Spleen (tissue), 11 donors: ENCODE data around the gene FBLN5. TPM values are rescaled to one million over a fixed set of nuclear protein-coding genes. Genes with fewer than 3 reads are reported as not detected.
A peak's percentile ranks its signal among the peaks of the same experiment; 100 is the strongest.

Experiments used
- DNase-seq: peaks from one replicate; pipeline ENCODE4 v3.0.0-alpha.2; 2020
- H3K27ac ChIP-seq, 8 donors: fragments of 200-600 bp; sonication (generic) in 7 of 8; 1 replicate in 4 of 8; 2 replicates in 4 of 8; pipeline versions ENCODE4 v1.5.0 to v1.8.0; 2016 to 2021; ENCODE audit warnings: inconsistent platforms in 4 of 8, mild to moderate bottlenecking in 4 of 8, moderate library complexity in 1 of 8
- H3K27me3 ChIP-seq, 7 donors: fragments of 200-600 bp; sonication (generic) in 6 of 7; replicated peaks in 1 of 7; 1 replicate in 4 of 7; 2 replicates in 3 of 7; pipeline versions ENCODE4 v1.5.0 to v1.8.0; 2016 to 2021; ENCODE audit warnings: inconsistent platforms in 3 of 7, mild to moderate bottlenecking in 1 of 7
- H3K36me3 ChIP-seq, 6 donors: fragments of 200-600 bp; sonication (generic) in 5 of 6; 1 replicate in 4 of 6; 2 replicates in 2 of 6; pipeline versions ENCODE4 v1.5.0 to v1.8.0; 2016 to 2021; ENCODE audit warnings: inconsistent platforms in 2 of 6
- H3K4me1 ChIP-seq, 6 donors: fragments of 200-600 bp; sonication (generic) in 5 of 6; 1 replicate in 3 of 6; 2 replicates in 3 of 6; pipeline versions ENCODE4 v1.5.0 to v1.8.0; 2016 to 2021; ENCODE audit warnings: inconsistent platforms in 3 of 6
- H3K4me3 ChIP-seq, 8 donors: fragments of 200-600 bp; sonication (generic) in 7 of 8; 1 replicate in 4 of 8; 2 replicates in 4 of 8; pipeline versions ENCODE4 v1.5.0 to v1.8.0; 2016 to 2021; ENCODE audit warnings: inconsistent platforms in 4 of 8, mild to moderate bottlenecking in 4 of 8, moderate library complexity in 2 of 8
- H3K9me3 ChIP-seq, 8 donors: fragments of 200-600 bp; sonication (generic) in 7 of 8; 1 replicate in 4 of 8; 2 replicates in 4 of 8; pipeline versions ENCODE4 v1.5.0 to v1.8.0; 2016 to 2021; ENCODE audit warnings: inconsistent platforms in 4 of 8
- CTCF ChIP-seq, 11 experiments: fragments of 200-600 bp in 7 of 11; fragments of 450-650 bp in 4 of 11; sonication (generic) in 4 of 11; IDR thresholded peaks in 8 of 11; conservative IDR thresholded peaks in 3 of 11; 1 replicate in 7 of 11; 2 replicates in 4 of 11; pipeline versions ENCODE4 v1.4.0 to v1.8.0; 2016 to 2021; ENCODE audit warnings: antibody characterized with exemption in 11 of 11, inconsistent platforms in 4 of 11, mild to moderate bottlenecking in 1 of 11
- POLR2A ChIP-seq, 3 donors: fragments of 450-650 bp; IDR thresholded peaks; one replicate each; pipeline ENCODE4 v1.5.1; 2017; ENCODE audit warnings: antibody characterized with exemption in 3 of 3, mild to moderate bottlenecking in 1 of 3
- POLR2AphosphoS5 ChIP-seq, 3 donors: sonication (generic); formaldehyde crosslinking; IDR thresholded peaks; one replicate each; pipeline ENCODE4 v1.5.1; 2017; ENCODE audit warnings: antibody characterized with exemption in 3 of 3
- WGBS, 5 donors: extraction: QIAGEN DNeasy Blood & Tissue Kit in 3 of 5; methylation state at CpG; one replicate each; pipeline versions ENCODE4 v1.1.5 to v1.1.7; 2013 to 2018; 5-methylcytosine and 5-hydroxymethylcytosine counted together
- intact Hi-C: fragments of 100-400 bp; cut with DNase I; formaldehyde crosslinking; loops from one replicate; pipeline ENCODE4 v1.15.0; 2023; ENCODE audit warnings: low total_unique reads
- polyA plus RNA-seq, 3 donors: library from polyadenylated mRNA; stranded (reverse); fragments of 200-250 nt; gene quantifications; one replicate each; pipeline ENCODE4 v1.2.1, GENCODE V29; 2013
- total RNA-seq, 7 donors: library from RNA; depleted of rRNA in 3 of 7; stranded (reverse); fragments of >200 nt in 3 of 7; fragmentation: NEBNext Ultra II Directional in 4 of 7; extraction: Animal tissue kit (Norgen Biotek cat#: 25700) in 4 of 7; gene quantifications; one replicate each; pipeline versions ENCODE4 v1.1.0 to v1.2.1, GENCODE V29; 2016 to 2021
- donor health status: healthy with polysubstance abuse.
- donor health status: DM: no; HTN: no; CAD: no; lungs with moderate emphysema.
- donor health status: DM: no; HTN: no; CAD: no.
- donor health status: Bipolar disorder and iron deficiency.
- donor health status: healthy.
- donor health status: DM: no; HTN: no; CAD: no.
- donor health status: DM: yes; HTN: yes; CAD: no.

Gene FBLN5
- total and polyA plus RNA-seq, 10 donors: 26.4 to 396 (median 102) TPM

DNA sequence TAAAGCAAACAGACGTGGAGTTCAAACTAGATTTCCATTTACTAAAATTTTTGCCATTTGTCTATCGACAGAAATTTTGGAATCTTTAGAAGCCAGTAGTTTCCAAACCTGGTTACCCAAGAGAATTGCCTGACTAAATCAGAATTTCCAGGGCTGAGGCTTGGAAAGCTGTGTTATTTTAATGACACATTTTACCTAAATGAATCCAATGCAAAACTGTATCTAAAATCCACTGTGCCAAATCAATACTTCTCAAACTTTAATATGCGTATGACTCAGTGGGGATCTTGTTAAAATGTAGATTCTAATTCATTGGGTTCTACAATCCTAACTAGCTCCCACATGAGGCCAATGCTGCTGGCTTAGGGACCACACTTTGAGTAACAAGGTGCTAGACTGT, 45.2 kb downstream of the FBLN5 start:
- no peaks in the 10 kb centered on the region for H3K36me3 ChIP-seq
- no peaks in the 10 kb centered on the region for H3K9me3 ChIP-seq
- no peak overlapping the region for H3K4me3 ChIP-seq
- no peak for TF ChIP-seq CTCF (IDR thresholded peaks at IDR 0.05 in 8 of 11, conservative IDR thresholded peaks at IDR 0.05 in 3 of 11)
- no peak for TF ChIP-seq POLR2A (IDR thresholded peaks at IDR 0.05)
- TF ChIP-seq POLR2AphosphoS5 (IDR thresholded peaks at IDR 0.05): no peak
- intact Hi-C loops: no loop called here
- H3K27me3 ChIP-seq: no peaks in the 10 kb centered on the region
- WGBS, 5 donors: 90 to 95% (median 90%) methylated on average over 3 of the region's 3 CpGs
- H3K27ac ChIP-seq: peak overlapping the region in 2 of 8 donors; percentile 19 to 67
- H3K4me1 ChIP-seq: peaks cover 0 to 15% (median 0%) of the 10 kb centered on the region in 6 donors
- DNase-seq: no peak

- peak overlapping the region in 3 of 8 donors; percentile 16 to 67 (median 30) for H3K27ac ChIP-seq
- no peak overlapping the region for H3K4me3 ChIP-seq
- no peaks in the 10 kb centered on the region for H3K36me3 ChIP-seq
- TF ChIP-seq CTCF (IDR thresholded peaks at IDR 0.05 in 8 of 11, conservative IDR thresholded peaks at IDR 0.05 in 3 of 11) (no peak), POLR2AphosphoS5 (IDR thresholded peaks at IDR 0.05) (no peak), POLR2A (IDR thresholded peaks at IDR 0.05) (no peak)
- peaks cover 0 to 19% (median 0%) of the 10 kb centered on the region in 6 donors for H3K4me1 ChIP-seq
- H3K9me3 ChIP-seq: no peaks in the 10 kb centered on the region
- no peaks in the 10 kb centered on the region for H3K27me3 ChIP-seq
- no peak for DNase-seq
- intact Hi-C loops: no loop called here
- 81 to 95% (median 87%) methylated on average over 9 of the region's 9 CpGs for WGBS, 5 donors
These were observed 45.9 kb downstream of the FBLN5 start for GRCh38 chr14:91901449-91902226.

DNA sequence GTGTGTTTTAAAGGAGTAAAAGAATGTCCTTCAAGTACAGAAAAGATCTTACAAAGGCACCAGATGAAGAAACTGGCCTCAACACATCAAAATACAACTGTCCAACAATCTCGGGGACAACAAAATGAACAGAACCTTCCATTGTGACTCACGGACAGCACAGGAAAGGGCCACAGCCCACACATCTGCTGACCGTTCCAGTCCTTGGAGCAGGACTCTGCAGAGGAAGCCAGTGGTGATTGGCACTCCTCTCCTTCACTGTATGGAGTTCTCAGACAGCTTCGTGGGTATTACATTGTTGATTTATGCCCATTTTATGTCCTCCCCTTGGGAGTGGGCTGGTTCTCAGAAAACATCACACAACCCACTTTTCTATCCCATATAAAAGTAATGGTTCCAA, 47.7 kb downstream of the FBLN5 start:
- no peak for DNase-seq
- Histone ChIP-seq H3K4me3 (no peak overlapping the region), H3K27ac (peak overlapping the region in 4 of 8 donors; percentile 39 to 67 (median 53)), H3K27me3 (no peaks in the 10 kb centered on the region), H3K4me1 (peaks cover 0 to 21% (median 0%) of the 10 kb centered on the region in 6 donors), H3K9me3 (no peaks in the 10 kb centered on the region), H3K36me3 (no peaks in the 10 kb centered on the region)
- intact Hi-C loops: no loop called here
- TF ChIP-seq POLR2AphosphoS5 (IDR thresholded peaks at IDR 0.05) (no peak), POLR2A (IDR thresholded peaks at IDR 0.05) (no peak), CTCF (IDR thresholded peaks at IDR 0.05 in 8 of 11, conservative IDR thresholded peaks at IDR 0.05 in 3 of 11) (no peak)
- WGBS, 5 donors: 58 to 74% (median 66%) methylated on average over 4 of the region's 4 CpGs

DNA sequence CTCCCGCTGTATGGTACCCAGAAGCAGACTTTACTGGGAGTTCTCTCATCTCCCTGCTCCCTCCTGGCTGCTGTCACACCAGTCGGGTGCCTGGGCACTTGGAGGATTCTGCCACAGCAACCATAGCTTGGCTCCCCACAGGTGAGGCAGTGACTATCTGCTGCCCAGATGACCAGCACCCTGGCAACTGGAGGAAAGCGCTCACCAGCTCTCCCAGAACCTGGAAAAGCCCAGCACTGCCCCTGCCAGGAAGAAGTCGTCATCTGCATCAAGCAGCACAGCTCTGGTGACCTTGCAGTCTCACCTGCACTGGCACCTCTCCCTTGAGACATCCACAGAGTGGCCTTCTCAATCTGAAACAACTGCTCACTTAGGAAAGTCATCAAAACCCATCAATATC, 48.3 kb downstream of the FBLN5 start:
- TF ChIP-seq CTCF (IDR thresholded peaks at IDR 0.05 in 8 of 11, conservative IDR thresholded peaks at IDR 0.05 in 3 of 11) (no peak), POLR2A (IDR thresholded peaks at IDR 0.05) (no peak), POLR2AphosphoS5 (IDR thresholded peaks at IDR 0.05) (no peak)
- H3K27me3 ChIP-seq: no peaks in the 10 kb centered on the region
- intact Hi-C loops: no loop called here
- no peak overlapping the region for H3K4me3 ChIP-seq
- H3K4me1 ChIP-seq: peaks cover 0 to 21% (median 0%) of the 10 kb centered on the region in 6 donors
- H3K9me3 ChIP-seq: no peaks in the 10 kb centered on the region
- peak overlapping the region in 4 of 8 donors; percentile 39 to 67 (median 53) for H3K27ac ChIP-seq
- DNase-seq: no peak
- H3K36me3 ChIP-seq: no peaks in the 10 kb centered on the region
- WGBS, 5 donors: 81 to 97% (median 91%) methylated on average over 4 of the region's 4 CpGs
